ENCODE measurements around the gene PDZD2. TPM values are rescaled to one million over a fixed set of nuclear protein-coding genes. Genes with fewer than 3 reads are reported as not detected.
A peak's percentile ranks its signal among the peaks of the same experiment; 100 is the strongest.

PDZD2 gene
- total and polyA plus RNA-seq, 11 donors, result 28.3 to 116 (median 80.6) TPM

DNA sequence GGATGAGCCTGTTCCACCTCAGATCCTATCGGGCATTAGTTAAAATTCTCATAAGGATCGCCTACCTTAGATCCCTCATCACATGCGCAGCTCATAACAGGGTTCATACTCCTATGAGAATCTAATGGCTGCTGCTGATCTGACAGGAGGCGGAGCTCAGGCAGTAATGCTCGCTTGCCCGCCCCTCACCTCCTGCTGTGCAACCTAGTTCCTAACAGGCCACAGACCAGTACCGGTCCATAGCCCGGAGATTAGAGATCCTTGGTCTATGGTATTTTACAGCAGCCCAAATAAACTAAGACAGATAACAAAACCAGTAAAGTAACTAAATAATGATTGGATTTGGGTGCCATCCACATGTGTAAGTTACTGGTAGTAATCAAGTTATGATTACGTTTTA, 517.7 kb downstream of the PDZD2 start:
- TF ChIP-seq POLR2A (IDR thresholded peaks at IDR 0.05), result no peak
- TF ChIP-seq, protein P1, sequence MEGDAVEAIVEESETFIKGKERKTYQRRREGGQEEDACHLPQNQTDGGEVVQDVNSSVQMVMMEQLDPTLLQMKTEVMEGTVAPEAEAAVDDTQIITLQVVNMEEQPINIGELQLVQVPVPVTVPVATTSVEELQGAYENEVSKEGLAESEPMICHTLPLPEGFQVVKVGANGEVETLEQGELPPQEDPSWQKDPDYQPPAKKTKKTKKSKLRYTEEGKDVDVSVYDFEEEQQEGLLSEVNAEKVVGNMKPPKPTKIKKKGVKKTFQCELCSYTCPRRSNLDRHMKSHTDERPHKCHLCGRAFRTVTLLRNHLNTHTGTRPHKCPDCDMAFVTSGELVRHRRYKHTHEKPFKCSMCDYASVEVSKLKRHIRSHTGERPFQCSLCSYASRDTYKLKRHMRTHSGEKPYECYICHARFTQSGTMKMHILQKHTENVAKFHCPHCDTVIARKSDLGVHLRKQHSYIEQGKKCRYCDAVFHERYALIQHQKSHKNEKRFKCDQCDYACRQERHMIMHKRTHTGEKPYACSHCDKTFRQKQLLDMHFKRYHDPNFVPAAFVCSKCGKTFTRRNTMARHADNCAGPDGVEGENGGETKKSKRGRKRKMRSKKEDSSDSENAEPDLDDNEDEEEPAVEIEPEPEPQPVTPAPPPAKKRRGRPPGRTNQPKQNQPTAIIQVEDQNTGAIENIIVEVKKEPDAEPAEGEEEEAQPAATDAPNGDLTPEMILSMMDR (IDR thresholded peaks at IDR 0.05), result no peak
- ATAC-seq (no peak), DNase-seq (no peak)
- Histone ChIP-seq H3K4me1 (peaks cover 9 to 81% (median 65%) of the 10 kb centered on the region in 12 donors), H3K4me3 (no peak overlapping the region), H3K36me3 (peaks cover 0 to 4% (median 0%) of the 10 kb centered on the region in 9 donors), H3K27me3 (no peaks in the 10 kb centered on the region), H3K9me3 (no peaks in the 10 kb centered on the region), H3K27ac (no peak overlapping the region)
- 82 to 90% (median 90%) methylated on average over 9 of the region's 9 CpGs for WGBS, 4 donors
- intact Hi-C loops (cut with DNase I), result no loop called here

DNA sequence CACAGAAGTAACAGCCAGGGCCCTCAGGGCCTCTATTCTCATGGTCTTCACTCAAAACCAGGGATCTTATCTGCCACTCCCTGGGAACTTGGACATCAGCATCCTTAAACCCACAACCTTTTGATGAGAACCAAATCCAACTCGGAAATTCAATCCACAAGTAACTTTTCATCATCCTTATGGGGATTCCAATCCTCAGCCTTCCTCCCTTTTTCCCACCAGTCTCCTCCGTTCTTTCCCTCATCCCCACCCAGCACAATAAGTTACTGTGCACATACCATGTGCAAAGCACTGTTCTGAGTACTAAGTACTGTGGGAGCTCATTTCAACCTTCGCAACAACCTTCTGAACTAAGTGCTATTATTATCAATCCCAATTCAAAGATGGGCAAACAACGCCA, 518.1 kb downstream of the PDZD2 start:
- WGBS, 4 donors, result 63 to 75% (median 71%) methylated on average over 4 of the region's 4 CpGs
- Histone ChIP-seq H3K4me1 (peaks cover 9 to 77% (median 61%) of the 10 kb centered on the region in 12 donors), H3K36me3 (peaks cover 0 to under 1% (median 0%) of the 10 kb centered on the region in 9 donors), H3K4me3 (no peak overlapping the region), H3K27ac (no peak overlapping the region), H3K9me3 (no peaks in the 10 kb centered on the region), H3K27me3 (no peaks in the 10 kb centered on the region)
- TF ChIP-seq, protein P1 (IDR thresholded peaks at IDR 0.05), result no peak
- DNase-seq, result no peak
- peak in 1 of 4 donors; percentile 23 for ATAC-seq
- intact Hi-C loops (cut with DNase I), result no loop called here

DNA sequence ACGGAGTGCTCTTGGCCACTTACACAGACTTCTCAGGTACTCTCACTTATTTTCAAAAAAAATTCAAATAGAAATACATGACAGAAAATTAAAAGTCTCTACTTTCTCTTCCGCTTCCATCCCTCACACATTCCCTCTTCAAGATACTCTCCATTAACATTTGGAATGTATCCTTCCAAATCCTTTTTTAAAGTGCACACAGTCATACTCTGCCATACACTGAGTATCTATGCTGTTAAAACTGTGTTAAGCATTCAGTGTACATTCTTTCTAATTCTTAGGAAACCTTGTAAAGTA, 519.7 kb downstream of the PDZD2 start:
- no peak for TF ChIP-seq POLR2A (IDR thresholded peaks at IDR 0.05)
- TF ChIP-seq, protein P1 (IDR thresholded peaks at IDR 0.05), result no peak
- 57 to 71% (median 68%) methylated on average over 2 of the region's 2 CpGs for WGBS, 4 donors
- ATAC-seq, result no peak
- H3K27ac ChIP-seq, result peak overlapping the region in 1 of 12 donors; percentile 28
- no peaks in the 10 kb centered on the region for H3K9me3 ChIP-seq
- H3K36me3 ChIP-seq, result no peaks in the 10 kb centered on the region
- no peak overlapping the region for H3K4me3 ChIP-seq
- H3K27me3 ChIP-seq, result no peaks in the 10 kb centered on the region
- peaks cover 7 to 68% (median 53%) of the 10 kb centered on the region in 12 donors for H3K4me1 ChIP-seq
- no peak for DNase-seq
- intact Hi-C loops (cut with DNase I), result no loop called here

DNA sequence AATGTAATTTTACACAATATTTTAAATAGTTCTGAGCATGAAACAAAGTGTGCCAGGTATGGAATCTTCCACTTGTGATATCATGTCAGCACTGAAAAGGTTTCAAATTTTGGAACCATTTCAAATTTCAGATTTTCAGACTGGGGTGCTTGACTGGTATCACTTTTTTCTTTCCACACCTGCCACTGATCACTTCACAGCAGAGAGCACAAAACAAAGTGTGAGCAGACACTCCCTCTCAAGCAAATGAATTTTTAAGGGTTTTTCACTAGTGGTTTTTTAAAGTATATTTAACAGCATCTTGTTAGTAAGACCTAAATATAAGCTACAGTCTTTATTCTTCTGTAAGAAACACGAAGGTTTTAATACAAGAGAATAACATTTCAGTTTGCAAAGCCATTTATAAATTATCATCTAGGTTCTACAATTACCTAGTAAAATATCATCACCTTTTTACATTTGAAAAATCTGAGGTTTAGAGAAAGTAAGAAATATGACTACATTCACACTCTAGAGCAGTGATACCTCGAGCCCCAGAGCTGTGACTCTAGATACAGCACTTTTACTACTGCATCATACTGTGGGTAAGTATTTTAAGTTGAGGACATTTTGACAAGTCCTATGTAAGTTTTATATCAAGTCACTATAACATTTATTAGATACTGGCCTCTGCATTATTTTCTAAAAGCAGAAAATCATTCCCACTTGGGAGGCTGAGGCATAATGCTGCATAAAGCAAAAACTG, 520.6 kb downstream of the PDZD2 start:
- DNase-seq (no peak), ATAC-seq (peak in 1 of 4 donors; percentile 6)
- Histone ChIP-seq H3K9me3 (no peaks in the 10 kb centered on the region), H3K27ac (peak overlapping the region in 1 of 12 donors; percentile 28), H3K4me1 (peaks cover 7 to 67% (median 53%) of the 10 kb centered on the region in 12 donors), H3K4me3 (no peak overlapping the region), H3K27me3 (no peaks in the 10 kb centered on the region), H3K36me3 (no peaks in the 10 kb centered on the region)
- 43 to 57% (median 56%) methylated on average over 2 of the region's 2 CpGs for WGBS, 4 donors
- intact Hi-C loops (cut with DNase I), result no loop called here
- TF ChIP-seq POLR2A (IDR thresholded peaks at IDR 0.05), result no peak
- TF ChIP-seq, protein P1 (IDR thresholded peaks at IDR 0.05), result no peak

All from heart left ventricle (tissue), 16 donors.